Prostate gland (tissue), 2 donors: ENCODE measurements around the gene LRBA.

Experiments used
- POLR2A ChIP-seq: fragments of 450-650 bp; IDR thresholded peaks from one replicate; pipeline ENCODE4 v1.6.1; 2016; ENCODE audit warnings: antibody characterized with exemption, mild to moderate bottlenecking
- TF ChIP-seq, protein P1 (sequence below), 4 experiments: fragments of 200-600 bp in 2 of 4; fragments of 450-650 bp in 2 of 4; sonication (generic) in 2 of 4; IDR thresholded peaks; 1 replicate in 3 of 4; 2 replicates in 1 of 4; pipeline ENCODE4 v1.5.1; 2016 to 2019; ENCODE audit warnings: antibody characterized with exemption in 4 of 4, mild to moderate bottlenecking in 2 of 4, moderate library complexity in 2 of 4

- TF ChIP-seq, protein P1, sequence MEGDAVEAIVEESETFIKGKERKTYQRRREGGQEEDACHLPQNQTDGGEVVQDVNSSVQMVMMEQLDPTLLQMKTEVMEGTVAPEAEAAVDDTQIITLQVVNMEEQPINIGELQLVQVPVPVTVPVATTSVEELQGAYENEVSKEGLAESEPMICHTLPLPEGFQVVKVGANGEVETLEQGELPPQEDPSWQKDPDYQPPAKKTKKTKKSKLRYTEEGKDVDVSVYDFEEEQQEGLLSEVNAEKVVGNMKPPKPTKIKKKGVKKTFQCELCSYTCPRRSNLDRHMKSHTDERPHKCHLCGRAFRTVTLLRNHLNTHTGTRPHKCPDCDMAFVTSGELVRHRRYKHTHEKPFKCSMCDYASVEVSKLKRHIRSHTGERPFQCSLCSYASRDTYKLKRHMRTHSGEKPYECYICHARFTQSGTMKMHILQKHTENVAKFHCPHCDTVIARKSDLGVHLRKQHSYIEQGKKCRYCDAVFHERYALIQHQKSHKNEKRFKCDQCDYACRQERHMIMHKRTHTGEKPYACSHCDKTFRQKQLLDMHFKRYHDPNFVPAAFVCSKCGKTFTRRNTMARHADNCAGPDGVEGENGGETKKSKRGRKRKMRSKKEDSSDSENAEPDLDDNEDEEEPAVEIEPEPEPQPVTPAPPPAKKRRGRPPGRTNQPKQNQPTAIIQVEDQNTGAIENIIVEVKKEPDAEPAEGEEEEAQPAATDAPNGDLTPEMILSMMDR (IDR thresholded peaks at IDR 0.05), result no peak
- no peak for TF ChIP-seq POLR2A
Observed at GRCh38 chr4:150491132-150492049, 523.7 kb downstream of the LRBA start.
